ENCODE data around the gene ZNF626.
"Not testable (repeated sequence)": the region's sequence is repeated elsewhere in the genome, so short reads cannot be mapped to it uniquely, and the experiment has no call there.

The ZNF626 gene

DNA sequence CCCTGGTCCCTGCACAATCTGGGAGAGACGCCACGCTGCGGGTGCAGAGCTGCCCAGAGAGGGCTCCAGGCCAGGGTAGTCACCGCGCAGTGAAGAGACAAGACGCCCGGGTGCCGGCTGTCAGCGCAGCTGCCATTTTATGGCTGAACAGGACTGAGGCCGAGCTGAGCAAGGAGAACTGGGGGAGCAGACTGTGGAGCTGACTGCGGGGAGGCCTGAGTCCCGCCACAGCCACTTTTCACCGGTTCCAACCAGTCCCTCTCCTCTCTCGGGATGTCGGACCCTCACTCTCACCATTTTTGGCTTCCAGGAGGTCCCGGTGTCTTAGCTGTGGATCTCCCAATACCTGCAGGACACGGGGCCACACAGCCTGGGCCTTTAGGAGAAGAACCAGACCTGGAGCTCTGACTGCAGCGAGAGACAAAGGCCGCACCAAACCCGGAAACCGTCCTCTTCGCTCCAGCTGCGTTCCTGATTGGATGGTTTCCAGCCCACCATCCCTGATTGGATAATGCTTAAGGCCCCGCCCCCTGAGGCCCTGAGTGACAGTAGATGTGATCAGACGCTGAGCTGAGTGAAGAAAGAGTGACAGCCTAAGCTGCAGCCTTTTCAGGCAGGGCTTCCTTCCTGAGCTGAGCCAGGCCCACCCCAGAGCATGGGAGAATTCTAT, at the start of gene ZNF626:
TSS of gene ZNF626 (minus strand) at position 422 of the 670 bp plus-strand sequence. CDS start at position 297, 125 bp downstream.
- DNase-seq, result peak in 1 of 2 donors; percentile 60

DNA sequence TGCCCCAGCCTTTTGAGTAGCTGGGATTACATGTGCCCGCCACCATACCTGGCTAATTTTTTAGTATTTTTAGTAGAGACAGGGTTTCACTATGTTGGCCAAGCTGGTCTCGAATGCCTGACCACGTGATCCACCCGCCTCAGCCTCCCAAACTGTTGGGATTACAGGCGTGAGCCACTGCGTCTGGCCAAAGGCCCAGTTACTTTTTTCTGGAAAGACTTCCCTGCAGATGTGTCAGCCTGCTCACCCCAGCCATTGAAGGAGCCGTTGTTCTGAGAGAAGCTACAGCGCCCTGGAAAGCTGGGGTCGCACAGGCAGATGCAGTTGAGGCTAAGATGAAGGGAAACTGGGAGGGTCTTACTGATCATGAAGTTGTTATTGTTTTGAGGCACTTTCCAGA, 7.9 kb upstream of the ZNF626 start:
- DNase-seq, result no peak

DNA sequence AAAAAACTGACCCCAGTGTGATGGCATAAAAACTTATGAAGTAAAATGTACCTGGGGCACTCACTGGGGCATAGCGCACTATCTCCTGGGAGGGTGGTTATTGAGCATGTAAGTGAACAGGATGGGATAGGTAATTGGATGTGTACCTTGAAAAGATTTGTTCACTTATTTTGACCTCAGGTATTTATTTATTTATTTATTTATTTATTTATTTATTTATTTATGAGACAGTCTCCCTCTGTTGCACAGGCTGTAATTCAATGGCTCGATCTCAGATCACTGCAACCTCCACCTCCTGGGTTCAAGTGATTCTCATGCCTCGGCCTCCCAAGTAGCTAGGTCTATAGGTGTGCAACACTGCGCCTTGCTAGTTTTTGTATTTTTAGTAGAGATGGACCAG, 5.9 kb upstream of the ZNF626 start:
- DNase-seq, result no peak

DNA sequence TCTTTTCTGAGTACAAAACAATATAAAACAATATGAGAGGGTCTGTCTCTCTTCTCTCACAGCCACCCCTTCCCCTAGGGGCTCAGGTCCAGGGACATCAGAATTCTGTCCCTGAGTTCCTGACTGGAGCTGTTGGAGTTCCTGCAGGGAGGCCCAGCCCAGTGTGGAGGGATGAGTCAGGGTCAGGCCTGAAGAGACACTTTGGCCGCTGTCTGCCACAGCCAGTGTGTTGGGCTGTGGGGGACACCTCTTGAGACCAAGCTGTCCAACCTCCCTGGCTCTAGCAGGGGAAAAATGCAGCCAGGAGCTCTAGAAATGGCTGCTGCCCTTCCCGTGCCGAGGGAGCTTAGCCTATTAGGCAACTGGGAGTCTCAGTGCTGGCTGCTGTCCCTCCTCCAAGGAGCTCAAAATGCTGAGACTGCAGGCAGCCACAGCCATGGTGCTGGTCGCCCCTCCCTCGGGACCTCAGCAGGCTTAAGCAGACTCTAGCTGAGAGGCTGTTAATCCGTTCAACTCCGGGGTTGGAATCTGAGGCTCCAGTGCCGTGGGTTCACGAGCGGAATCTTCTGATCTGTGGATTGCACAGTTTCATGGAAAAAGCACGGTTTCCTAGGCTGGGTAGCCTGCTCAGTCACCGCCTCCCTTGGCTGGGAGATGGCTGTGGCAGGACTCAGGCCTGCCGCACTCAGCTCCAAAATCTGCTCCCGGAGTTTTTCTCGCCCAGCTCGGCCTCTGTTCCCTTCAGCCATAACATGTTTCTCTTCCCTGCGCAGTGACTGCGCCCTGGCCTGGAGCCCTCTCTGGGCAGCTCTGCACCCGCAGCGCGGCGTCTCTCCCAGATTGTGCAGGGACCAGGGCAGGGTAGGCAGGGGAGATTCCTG, 3.8 kb upstream of the ZNF626 start:
- no peak for DNase-seq

DNA sequence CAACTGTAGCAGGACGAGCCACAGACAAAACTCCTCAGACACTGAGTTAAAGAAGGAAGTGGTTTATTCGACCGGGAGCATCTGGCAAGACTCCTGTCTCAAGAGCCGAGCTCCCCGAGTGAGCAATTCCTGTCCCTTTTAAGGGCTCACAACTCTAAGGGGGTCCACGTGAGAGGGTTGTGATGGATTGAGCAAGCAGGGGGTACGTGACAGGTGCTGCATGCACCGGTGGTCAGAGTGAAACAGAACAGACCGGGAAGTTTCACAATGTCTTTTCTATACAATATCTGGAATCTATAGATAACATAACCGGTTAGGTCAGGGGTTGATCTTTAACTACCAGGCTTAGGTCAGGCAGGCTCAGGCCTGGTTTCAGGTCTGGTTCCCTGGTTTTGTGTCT, 3.1 kb upstream of the ZNF626 start:
- DNase-seq, result not testable (repeated sequence)

DNA sequence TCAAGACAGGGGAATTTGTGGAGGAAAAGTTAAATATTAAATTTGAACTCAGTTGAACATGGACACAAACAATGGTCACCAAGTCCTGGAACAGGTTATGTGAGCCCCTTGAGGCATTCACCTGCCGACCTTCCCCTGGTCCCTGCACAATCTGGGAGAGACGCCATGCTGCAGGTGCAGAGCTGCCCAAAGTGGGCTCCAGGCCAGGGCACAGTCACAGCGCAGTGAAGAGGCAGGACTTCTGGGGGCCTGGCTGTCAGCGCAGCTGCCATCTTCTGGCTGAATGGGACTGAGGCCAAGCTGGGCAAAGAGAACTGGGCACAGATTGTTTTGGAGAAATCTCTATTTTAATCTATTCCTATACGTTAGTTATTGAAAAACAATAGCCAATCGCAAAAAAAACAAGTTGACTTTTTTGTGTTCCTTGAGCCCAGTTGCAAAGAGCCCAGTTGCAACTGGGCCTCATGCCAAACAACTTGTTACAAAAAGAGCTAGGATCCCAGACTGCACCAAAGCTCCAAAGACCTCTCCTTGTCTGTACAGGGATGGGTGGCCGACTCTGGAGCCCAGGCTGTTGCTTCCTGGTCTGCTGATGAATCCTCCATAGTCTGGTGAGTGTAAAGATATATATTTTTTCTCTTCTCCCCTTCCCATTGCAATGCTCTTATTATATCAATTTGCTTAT, 1.2 kb upstream of the ZNF626 start:
- no peak for DNase-seq

DNA sequence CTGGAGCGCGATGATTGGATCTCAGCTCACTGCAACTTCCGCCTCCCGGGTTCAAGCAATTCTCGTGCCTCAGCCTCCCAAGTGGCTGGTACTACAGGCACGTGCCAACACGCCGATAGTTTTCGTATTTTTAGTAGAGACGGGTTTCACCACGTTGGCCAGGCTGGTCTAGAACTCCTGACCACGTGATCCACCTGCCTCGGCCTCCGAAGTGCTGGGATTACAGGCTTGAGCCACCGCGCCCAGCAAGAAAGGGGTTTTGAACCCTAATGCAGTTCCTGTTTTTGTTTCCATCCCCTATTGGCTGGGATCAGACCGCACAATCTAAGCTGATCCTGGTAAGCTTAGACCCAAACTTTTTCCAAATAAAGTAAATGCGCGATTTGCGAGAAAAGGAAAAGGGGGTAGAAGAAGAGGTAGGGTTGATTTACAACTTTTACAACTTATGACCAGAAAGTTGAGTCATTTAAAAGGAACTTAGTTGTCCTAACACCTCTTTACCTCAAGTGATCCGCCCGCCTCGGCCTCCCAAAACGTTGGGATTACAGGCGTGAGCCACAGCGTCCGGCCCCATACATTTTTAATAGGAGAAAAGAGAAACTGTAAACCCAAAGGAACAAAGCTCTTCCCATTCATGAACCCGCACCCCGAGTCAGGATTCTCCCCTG, 764 bp downstream of the ZNF626 start:
- no peak for DNase-seq

DNA sequence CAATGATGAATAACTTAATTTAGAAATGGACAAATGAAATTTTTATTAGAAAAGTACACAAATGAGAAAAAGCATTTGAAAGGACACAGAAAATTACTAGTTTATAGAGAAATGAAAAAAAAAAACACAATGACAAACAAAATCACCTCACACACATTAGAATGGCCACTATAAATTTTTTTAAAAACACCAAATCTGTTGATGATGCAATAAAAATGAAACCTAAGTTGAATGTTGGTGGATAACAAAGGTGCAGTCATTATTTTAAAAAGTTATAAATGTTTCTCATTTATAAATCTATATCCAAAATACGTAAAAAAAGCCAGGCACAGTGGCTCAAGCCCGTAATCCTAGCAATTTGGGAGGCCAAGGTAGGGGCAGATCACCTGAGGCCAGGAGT, 20.8 kb downstream of the ZNF626 start:
- no peak for DNase-seq

DNA sequence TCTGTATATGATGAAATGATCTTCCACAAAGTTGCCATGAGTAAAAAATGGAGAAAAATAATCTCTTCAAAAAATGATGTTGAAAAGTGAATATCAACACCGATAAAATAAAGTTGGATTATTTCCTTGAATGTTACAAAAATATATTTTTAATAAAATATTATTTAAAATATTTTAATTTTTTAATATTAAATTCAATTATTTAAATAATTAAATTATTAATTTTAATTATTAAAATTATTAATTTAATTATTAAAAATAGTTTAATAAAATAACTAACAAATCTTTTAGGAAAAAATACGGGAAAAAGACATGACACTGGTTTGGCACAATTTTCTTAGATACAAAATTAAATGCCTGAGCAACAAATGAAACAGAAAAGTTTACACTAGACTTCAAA, 21.3 kb downstream of the ZNF626 start:
- DNase-seq, result no peak

DNA sequence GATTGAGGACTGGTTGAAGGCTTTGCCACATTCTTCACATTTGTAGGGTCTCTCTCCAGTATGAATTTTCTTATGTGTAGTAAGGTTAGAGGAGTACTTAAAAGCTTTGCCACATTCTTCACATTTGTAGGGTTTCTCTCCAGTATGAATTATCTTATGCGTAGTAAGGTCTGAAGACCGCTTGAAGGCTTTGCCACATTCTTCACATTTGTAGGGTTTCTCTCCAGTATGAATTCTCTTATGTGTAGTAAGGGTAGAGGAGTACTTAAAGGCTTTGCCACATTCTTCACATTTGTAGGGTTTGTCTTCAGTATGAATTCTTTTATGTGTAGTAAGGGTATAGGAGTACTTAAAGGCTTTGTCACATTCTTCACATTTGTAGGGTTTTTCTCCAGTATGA, 36.8 kb downstream of the ZNF626 start:
- DNase-seq, result not testable (repeated sequence)

DNA sequence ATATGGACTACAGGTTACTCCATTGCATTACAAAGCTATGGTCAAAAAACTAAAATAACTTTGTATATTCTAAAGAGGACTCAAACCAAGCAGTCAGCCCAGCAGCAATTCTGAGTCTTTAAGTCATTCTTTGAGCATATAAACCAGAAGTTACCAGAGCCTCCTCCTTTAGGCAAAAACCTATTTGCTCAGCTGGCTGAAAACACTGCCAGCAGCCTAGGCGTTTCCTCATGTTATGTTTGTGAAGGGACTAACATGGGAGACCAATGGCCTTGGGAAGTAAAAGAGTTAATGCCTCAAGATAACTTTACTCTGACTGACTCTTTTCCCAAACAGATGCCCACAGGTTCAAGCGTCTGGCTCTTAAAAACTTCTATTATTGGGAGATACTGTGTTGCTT, 45.3 kb downstream of the ZNF626 start:
- DNase-seq, result no peak

DNA sequence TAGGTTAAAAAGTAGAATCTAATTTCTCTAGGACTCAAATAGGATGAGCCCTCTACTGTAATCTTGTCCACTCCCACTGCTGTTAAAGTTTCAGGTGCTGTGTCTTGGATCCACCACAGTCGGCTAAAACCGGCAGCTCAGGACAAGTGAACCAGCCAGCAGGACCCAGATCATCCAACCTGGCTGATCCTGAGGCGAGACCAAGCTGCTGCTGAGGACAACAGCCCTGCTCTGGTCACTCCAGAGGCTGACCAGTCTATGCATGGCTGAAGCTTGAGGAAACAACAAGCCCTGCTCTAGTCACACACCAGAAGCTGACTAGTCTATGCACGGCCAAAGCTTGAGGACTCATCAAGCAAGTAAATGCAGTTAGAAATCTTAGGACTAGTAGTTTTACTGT, 46.4 kb downstream of the ZNF626 start:
- DNase-seq, result not testable (repeated sequence)

DNA sequence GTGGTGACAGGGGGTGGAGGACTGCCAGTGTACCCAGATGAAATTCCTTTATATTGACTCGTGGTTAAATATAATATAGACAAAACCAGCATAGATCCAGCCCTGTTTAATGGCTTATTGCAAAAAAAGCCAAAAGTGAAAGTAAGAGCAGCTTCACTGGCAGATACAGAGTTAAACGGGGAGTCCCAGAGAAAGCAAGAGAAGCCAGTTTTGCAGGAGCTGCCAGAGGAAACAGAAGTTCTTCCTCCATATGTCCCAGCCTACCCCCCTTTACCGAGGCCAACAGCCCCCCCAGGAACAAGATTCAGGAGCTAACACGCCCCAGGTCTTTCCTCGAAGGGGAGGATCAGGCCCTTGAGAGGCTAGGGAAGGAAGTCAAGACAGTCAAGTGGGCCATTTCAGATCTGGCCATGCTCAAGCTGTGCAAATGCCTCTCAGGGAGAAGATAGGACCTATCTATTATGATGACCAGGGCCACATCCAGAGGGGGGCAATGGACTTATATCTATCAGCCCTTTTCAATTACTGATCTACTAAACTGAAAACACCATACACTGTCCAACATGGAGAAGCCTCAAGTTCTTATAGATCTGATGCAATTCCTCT, 48.6 kb downstream of the ZNF626 start:
- no peak for DNase-seq

DNA sequence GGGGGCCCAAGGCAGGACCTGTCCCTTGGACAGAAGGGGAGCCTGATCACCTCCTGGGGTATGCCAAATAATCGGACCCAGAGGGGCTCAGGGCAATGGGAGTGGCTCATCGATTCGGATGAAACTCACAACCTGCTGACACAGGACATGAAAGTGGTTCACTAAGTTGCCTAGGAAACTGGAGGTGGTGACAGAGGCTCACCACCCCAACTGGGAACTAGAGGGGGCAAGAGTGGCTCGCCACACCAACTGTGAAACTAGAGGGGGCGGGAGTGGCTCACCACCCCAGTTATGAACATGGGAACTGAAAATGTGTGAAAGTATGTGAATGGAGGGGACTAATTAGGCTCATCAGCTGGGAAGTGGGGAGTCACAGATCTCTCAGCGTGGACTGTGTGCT, 49.5 kb downstream of the ZNF626 start:
- no peak for DNase-seq

DNA sequence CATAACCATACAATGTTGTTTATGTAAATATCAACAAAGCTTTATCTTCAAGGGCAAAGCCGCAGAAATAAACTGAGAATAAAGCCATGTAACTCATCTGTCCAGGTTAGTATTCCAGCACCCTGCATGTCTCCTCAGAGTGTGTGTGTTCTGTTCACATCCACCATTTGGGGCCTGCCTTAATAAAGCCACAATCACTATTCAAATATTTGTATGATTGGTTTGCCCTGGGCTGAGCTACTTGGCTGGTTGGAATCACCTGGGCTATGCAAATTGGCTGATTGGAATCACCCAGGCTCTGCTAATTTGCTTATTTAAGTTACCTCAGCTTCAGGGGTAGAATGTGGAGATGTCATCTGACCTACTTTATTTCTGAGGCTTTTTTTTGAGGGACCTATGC, 53.4 kb downstream of the ZNF626 start:
- no peak for DNase-seq
